HG03460 (cell line): ENCODE measurements around the gene SPOCD1.

Experiments
- ATAC-seq: cut with Tn5 transposase; IDR thresholded peaks from one replicate; pipeline ENCODE4 v1.9.1; 2021; ENCODE audit not compliant: unreplicated experiment

SPOCD1 gene

GRCh38 chr1:31815752-31816500 is at the start of gene SPOCD1:
Gene SPOCD1 (minus strand): TSS chr1:31816022. CDS start chr1:31815333, 689 bp downstream.
- ATAC-seq, result no peak

GRCh38 chr1:31862071-31862470 is 46.2 kb upstream of the SPOCD1 start:
- no peak for ATAC-seq

GRCh38 chr1:31861346-31861745 is 45.5 kb upstream of the SPOCD1 start:
- no peak for ATAC-seq

- no peak for ATAC-seq
These were observed 44.8 kb upstream of the SPOCD1 start for GRCh38 chr1:31860581-31860980.

GRCh38 chr1:31859719-31860118 is 43.9 kb upstream of the SPOCD1 start:
- ATAC-seq, result no peak

- no peak for ATAC-seq
These were observed 43.2 kb upstream of the SPOCD1 start for GRCh38 chr1:31859044-31859443.

- ATAC-seq, result no peak
These were observed 42.0 kb upstream of the SPOCD1 start for GRCh38 chr1:31857863-31858262.

- no peak for ATAC-seq
These were observed 40.3 kb upstream of the SPOCD1 start for GRCh38 chr1:31856140-31856539.

- no peak for ATAC-seq
These were observed 39.4 kb upstream of the SPOCD1 start for GRCh38 chr1:31855038-31855845.

GRCh38 chr1:31849653-31850052 is 33.8 kb upstream of the SPOCD1 start:
- no peak for ATAC-seq

GRCh38 chr1:31848381-31848897 is 32.6 kb upstream of the SPOCD1 start:
- ATAC-seq, result no peak

- ATAC-seq, result no peak
These were observed 30.7 kb upstream of the SPOCD1 start for GRCh38 chr1:31846484-31846883.

- ATAC-seq, result no peak
These were observed 27.7 kb upstream of the SPOCD1 start for GRCh38 chr1:31843506-31843905.

- ATAC-seq, result no peak
These were observed 24.0 kb upstream of the SPOCD1 start for GRCh38 chr1:31839662-31840343.

GRCh38 chr1:31837451-31838158 is 21.8 kb upstream of the SPOCD1 start:
- no peak for ATAC-seq

- no peak for ATAC-seq
These were observed 20.8 kb upstream of the SPOCD1 start for GRCh38 chr1:31836638-31837037.

- ATAC-seq, result no peak
These were observed 19.6 kb upstream of the SPOCD1 start for GRCh38 chr1:31835415-31835814.

- no peak for ATAC-seq
These were observed 18.7 kb upstream of the SPOCD1 start for GRCh38 chr1:31834501-31834900.

- no peak for ATAC-seq
These were observed 15.9 kb upstream of the SPOCD1 start for GRCh38 chr1:31831397-31832378.

- ATAC-seq, result no peak
These were observed 14.7 kb upstream of the SPOCD1 start for GRCh38 chr1:31830511-31830910.
